Cardiac muscle cell (in vitro differentiated cells and primary cell): Measurements from ENCODE around the gene TUBGCP5. TPM values are rescaled to one million over a fixed set of nuclear protein-coding genes. Genes with fewer than 3 reads are reported as not detected.

Experiments
- polyA plus RNA-seq: library from polyadenylated mRNA; unstranded; fragments of >200 nt; fragmentation: Nextera tagmentation; extraction: Ambion mirVana; gene quantifications from 2 replicates; pipeline ENCODE4 v1.2.1, GENCODE V29; 2016
- total RNA-seq: library from RNA; depleted of rRNA; stranded (reverse); fragments of >200 nt; gene quantifications from 2 replicates; pipeline ENCODE4 v1.2.3, GENCODE V29; 2016

TUBGCP5 gene
- total and polyA plus RNA-seq, 2 experiments from 2014 or later: 13.2 to 19.1 TPM

Other genes starting within 250 kb of the TUBGCP5 start
- 49.8 and 80.7 TPM in 2 replicates for gene NIPA2, start 200.9 kb downstream of the TUBGCP5 start, total RNA-seq
- gene NIPA2, start 200.9 kb downstream of the TUBGCP5 start, polyA plus RNA-seq: 58.0 and 64.2 TPM in 2 replicates
- 36.7 and 38.7 TPM in 2 replicates for gene CYFIP1, start 59.2 kb downstream of the TUBGCP5 start, total RNA-seq
- gene CYFIP1, start 59.2 kb downstream of the TUBGCP5 start, polyA plus RNA-seq: 32.9 and 39.1 TPM in 2 replicates
- gene GOLGA6L1, start 97.3 kb upstream of the TUBGCP5 start, total RNA-seq: not detected in 2 replicates
- not detected in 2 replicates for gene GOLGA6L1, start 97.3 kb upstream of the TUBGCP5 start, polyA plus RNA-seq